ENCODE measurements around the gene KRR1.
"Not testable (repeated sequence)": the region's sequence is repeated elsewhere in the genome, so short reads cannot be mapped to it uniquely, and the experiment has no call there.

GRCh38 chr12:75457866-75458265 lies 53.5 kb downstream of the KRR1 start:
- TF ChIP-seq, protein P1, sequence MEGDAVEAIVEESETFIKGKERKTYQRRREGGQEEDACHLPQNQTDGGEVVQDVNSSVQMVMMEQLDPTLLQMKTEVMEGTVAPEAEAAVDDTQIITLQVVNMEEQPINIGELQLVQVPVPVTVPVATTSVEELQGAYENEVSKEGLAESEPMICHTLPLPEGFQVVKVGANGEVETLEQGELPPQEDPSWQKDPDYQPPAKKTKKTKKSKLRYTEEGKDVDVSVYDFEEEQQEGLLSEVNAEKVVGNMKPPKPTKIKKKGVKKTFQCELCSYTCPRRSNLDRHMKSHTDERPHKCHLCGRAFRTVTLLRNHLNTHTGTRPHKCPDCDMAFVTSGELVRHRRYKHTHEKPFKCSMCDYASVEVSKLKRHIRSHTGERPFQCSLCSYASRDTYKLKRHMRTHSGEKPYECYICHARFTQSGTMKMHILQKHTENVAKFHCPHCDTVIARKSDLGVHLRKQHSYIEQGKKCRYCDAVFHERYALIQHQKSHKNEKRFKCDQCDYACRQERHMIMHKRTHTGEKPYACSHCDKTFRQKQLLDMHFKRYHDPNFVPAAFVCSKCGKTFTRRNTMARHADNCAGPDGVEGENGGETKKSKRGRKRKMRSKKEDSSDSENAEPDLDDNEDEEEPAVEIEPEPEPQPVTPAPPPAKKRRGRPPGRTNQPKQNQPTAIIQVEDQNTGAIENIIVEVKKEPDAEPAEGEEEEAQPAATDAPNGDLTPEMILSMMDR (conservative IDR thresholded peaks at IDR 0.05; ENCODE audit: low read depth in 2 of 2): 0 out of 4 replicates have a peak, but pooled peaks of 1 of the 2 experiments have one; percentile 9
- not testable (repeated sequence) for TF ChIP-seq POLR2AphosphoS5 (IDR thresholded peaks at IDR 0.05; ENCODE audit: low read depth); NANOG (IDR thresholded peaks at IDR 0.05; ENCODE audit: borderline replicate concordance); STAT1 (IDR thresholded peaks at IDR 0.05; ENCODE audit: unreplicated experiment); EZH2 (IDR thresholded peaks at IDR 0.05; ENCODE audit: low read depth, unreplicated experiment); JUNB (IDR thresholded peaks at IDR 0.05; ENCODE audit: unreplicated experiment); EZH2phosphoT487 (IDR thresholded peaks at IDR 0.05; ENCODE audit: unreplicated experiment); ZNF114 (CRISPR knock-in tag; IDR thresholded peaks at IDR 0.05)
- TF ChIP-seq, protein P2, sequence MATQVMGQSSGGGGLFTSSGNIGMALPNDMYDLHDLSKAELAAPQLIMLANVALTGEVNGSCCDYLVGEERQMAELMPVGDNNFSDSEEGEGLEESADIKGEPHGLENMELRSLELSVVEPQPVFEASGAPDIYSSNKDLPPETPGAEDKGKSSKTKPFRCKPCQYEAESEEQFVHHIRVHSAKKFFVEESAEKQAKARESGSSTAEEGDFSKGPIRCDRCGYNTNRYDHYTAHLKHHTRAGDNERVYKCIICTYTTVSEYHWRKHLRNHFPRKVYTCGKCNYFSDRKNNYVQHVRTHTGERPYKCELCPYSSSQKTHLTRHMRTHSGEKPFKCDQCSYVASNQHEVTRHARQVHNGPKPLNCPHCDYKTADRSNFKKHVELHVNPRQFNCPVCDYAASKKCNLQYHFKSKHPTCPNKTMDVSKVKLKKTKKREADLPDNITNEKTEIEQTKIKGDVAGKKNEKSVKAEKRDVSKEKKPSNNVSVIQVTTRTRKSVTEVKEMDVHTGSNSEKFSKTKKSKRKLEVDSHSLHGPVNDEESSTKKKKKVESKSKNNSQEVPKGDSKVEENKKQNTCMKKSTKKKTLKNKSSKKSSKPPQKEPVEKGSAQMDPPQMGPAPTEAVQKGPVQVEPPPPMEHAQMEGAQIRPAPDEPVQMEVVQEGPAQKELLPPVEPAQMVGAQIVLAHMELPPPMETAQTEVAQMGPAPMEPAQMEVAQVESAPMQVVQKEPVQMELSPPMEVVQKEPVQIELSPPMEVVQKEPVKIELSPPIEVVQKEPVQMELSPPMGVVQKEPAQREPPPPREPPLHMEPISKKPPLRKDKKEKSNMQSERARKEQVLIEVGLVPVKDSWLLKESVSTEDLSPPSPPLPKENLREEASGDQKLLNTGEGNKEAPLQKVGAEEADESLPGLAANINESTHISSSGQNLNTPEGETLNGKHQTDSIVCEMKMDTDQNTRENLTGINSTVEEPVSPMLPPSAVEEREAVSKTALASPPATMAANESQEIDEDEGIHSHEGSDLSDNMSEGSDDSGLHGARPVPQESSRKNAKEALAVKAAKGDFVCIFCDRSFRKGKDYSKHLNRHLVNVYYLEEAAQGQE (IDR thresholded peaks at IDR 0.05; ENCODE audit: unreplicated experiment): not testable (repeated sequence)
- TF ChIP-seq ZNF462 (CRISPR knock-in tag; IDR thresholded peaks at IDR 0.05): 0 out of 2 replicates have a peak, but pooled peaks have one; percentile 24
- TF ChIP-seq CREB1 (CRISPR knock-in tag; IDR thresholded peaks at IDR 0.05; ENCODE audit: low read depth): 0 out of 2 replicates have a peak, but pooled peaks have one; percentile 19
- TF ChIP-seq, protein P3, sequence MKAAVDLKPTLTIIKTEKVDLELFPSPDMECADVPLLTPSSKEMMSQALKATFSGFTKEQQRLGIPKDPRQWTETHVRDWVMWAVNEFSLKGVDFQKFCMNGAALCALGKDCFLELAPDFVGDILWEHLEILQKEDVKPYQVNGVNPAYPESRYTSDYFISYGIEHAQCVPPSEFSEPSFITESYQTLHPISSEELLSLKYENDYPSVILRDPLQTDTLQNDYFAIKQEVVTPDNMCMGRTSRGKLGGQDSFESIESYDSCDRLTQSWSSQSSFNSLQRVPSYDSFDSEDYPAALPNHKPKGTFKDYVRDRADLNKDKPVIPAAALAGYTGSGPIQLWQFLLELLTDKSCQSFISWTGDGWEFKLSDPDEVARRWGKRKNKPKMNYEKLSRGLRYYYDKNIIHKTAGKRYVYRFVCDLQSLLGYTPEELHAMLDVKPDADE (IDR thresholded peaks at IDR 0.05): not testable (repeated sequence)
- TF ChIP-seq ZNF331 (CRISPR knock-in tag; IDR thresholded peaks at IDR 0.05; ENCODE audit: low read depth): 0 out of 2 replicates have a peak, but pooled peaks have one; percentile 35
